T-helper 1 cell treated with Interleukin-12 subunit alpha and Interleukin-12 subunit beta and Interleukin-4 antibody, amounts not matched to agents 30 ng/mL and 1 ng/mL, for 36 hours (primary cell): ENCODE data around the gene INHBB. TPM values are rescaled to one million over a fixed set of nuclear protein-coding genes. Genes with fewer than 3 reads are reported as not detected.

ENCODE experiments used
- intact Hi-C: fragments of 100-400 bp; cut with micrococcal nuclease; formaldehyde crosslinking; loops from one replicate; pipeline ENCODE4 v1.15.1; 2024
- total RNA-seq: library from RNA; stranded (reverse); gene quantifications from 2 replicates; pipeline ENCODE4 v1.2.3, GENCODE V29; 2022

INHBB gene
- total RNA-seq, 1 donor from 2014 or later, result not detected

GRCh38 chr2:120394764-120395163 is 48.8 kb downstream of the INHBB start:
- intact Hi-C loops, result no loop called here

DNA sequence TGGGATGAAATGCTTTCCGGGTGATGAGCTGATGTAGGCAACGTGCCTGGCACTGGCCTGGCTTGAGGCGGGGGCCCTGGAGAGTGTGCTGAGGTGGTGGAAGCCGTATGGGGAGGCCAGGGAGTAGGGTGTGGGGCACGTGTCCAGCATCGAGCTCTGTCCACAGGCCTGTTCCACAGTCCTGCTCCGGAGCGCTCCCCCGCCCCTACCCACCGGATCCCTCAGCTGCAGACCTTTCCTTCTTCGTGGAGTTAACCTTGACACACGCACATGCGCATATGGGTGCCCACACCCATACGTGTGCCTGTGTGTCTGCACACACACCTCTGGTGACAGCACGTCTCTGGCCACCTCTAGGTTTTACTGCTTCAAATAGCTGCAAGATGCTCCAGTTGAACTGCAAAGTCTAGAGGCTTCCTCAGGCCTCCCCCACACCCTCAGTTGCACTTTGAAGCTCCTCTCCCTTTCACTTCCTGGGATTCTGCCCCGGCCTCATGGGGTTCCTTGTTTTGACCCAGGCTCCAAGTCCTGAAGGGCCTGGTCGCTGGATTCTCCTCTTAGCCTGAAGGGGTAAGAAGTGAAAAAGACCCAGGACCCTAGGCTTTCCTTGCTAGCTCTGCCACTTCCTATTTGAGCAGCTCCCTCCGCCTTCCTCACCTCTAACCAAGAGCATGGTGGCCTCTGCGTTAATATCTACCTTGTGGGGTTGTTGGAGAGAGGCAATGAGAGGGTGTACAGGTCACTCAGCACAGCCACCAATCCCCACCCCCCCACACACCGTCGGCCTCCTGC is 49.5 kb downstream of the INHBB start:
- intact Hi-C loops, result no loop called here

- intact Hi-C loops, result no loop called here
Observed at GRCh38 chr2:120396013-120396860, 50.3 kb downstream of the INHBB start.

- intact Hi-C loops, result no loop called here
Observed at GRCh38 chr2:120396861-120397811, 51.2 kb downstream of the INHBB start.

DNA sequence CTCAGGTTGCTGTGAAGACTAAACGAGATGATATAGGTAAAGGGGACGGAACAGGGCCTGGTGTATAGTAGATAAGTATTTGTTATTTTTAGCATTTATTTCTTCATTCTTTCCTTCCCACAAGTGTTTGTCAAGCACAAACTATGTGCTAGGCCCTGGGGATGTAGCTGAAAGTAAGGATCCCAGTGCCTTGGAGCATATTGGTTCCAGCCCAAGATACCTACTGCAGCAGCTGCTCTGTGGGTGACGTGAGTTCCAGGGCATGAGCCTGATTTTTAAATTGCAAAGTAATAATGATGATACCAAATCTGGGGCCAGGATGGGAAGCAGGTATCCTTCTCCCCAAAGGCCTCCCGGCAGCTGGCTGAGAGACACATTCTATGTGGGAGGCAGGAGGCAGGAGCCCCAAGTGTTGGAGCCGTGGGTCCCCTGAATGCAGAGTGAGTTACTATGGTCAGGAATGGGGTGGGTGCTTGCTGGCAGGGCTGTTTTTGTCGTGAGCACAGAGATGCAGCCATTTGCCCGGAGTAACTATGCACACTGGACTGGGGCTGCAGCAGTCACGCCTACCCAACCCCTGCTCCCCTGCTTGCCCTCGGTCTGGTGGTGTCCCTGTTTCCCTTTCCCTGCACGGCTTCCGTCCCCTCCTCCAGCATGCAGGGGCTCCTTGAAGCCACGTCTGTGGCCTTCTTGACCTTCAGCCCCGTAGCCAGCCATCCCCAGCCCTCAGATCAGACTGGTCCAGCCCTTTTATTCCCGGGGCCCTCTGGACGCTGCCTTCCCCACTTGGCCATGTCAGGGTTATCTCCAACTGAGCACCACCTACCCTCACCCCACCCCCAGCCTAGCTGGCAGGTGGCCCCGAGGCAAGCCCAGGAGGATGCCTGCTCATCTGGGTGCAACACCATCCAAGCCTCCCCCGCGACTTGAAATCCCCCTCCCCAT is 52.4 kb downstream of the INHBB start:
- intact Hi-C loops, result no loop called here

DNA sequence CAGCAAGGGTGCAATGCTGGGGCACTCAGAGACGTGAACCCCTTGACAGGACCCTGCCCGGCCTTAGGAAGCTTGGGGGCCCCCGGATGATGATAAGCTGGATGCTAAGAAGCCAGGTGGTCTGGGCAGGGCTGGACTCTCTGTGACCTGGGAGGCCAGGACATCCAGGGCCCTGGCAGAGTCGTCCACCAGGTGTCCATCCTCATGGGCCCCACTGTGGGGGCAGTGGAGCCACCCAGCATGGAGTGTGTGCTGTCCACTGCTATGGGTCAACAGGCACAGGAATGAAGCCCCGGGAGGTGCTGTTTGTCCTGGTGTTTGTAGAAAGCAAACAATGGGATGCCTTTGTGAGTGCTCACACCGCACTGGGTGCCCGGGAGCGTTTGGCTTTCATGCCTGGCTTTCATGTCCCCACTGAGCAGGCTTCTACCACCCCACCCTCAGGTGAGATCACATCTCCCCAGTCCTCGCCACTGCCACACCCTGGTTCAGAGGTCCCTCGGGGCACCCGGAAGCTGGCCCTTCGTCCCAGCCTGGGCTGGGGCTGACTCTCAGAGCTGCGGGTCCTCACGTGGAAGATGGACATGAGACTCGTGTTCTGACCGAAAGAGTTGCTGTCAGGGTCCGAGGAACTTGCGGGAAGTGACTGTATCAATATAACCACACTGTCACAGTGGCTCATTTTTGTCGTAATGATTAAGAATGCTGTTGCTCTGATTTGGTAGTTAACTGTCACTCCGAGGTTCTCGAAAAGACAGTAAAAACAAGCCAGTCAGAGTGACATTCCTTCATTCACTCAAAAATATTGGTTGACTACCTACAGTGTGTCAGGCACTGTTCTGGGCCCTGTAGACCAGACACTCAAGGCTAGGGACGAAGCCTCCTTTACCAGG is 53.3 kb downstream of the INHBB start:
- intact Hi-C loops, result no loop called here

DNA sequence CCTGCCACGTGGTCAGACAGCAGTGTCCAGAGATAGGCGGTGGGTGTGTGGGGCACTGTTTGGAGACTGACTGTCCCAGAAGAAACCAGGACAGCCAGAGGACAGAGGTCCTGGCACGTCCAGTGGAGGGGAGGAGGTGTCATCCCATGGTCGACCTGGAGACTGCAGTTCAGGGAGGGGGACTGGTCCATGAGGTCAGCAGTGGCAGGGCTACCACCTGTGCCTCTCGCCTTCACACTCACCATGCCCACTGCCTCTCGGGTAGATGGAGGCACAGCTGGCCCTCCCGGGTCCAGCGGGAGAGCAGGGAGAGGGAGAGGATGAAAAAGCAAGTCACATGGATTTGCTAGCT is 53.9 kb downstream of the INHBB start:
- intact Hi-C loops, result no loop called here

DNA sequence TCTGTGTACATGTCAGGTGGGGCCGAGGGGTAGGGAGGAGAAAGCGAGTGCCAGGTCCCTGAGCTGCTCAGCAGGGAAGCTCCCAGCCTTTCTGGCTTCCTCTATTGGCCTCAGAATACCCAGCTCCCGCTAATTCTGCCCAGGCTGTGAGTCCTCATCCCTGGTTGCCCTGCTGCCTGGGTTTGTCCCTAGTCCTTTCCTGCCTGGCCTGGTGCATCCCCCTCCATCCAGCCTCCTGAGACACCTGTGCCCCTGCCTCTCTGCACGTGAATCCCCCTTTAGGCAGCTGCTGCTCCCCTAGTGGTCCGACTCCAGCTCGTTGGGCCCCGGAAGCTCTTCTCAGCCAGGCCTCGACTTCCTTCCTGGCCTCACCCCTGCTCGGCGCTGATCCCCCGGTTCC is 54.6 kb downstream of the INHBB start:
- intact Hi-C loops, result no loop called here

Other genes starting within 250 kb of the INHBB start
- gene TMEM185B, start 122.7 kb upstream of the INHBB start, total RNA-seq, result 38.1 and 41.5 TPM in 2 replicates
- 134 and 141 TPM in 2 replicates for gene RALB, start 93.3 kb upstream of the INHBB start, total RNA-seq